GM11168 (cell line): ENCODE data around the gene BCS1L.
"Not testable (repeated sequence)": the region's sequence is repeated elsewhere in the genome, so short reads cannot be mapped to it uniquely, and the experiment has no call there.

Experiments
- in situ Hi-C: fragments of 300-500 bp; cut with MboI; formaldehyde crosslinking; loops from one replicate; pipeline ENCODE4 v1.12.0; 2022; ENCODE audit warnings: low sequenced_read_pairs; ENCODE audit not compliant: unreplicated experiment

The BCS1L gene

GRCh38 chr2:218658671-218659257, 719 bp upstream of the BCS1L start:
- in situ Hi-C loops, result no loop called here

DNA sequence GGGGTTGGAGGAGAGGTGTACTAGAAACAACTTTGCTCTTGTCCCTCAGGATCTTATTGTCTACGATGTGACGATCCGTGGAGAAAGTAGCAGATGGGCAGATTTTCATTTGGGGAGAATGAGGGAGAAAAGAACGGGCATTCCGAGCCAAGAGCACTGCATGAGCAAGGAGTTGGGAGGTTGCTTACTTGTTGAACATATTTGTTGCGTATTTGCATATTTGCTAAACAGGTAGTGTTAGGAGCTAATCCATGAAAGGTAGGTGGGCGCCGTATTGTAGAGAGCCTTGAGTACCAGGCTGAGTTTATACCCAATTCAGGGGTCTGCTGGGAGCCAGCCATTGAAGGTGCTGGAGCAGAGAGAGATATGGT, 490 bp downstream of the BCS1L start:
- in situ Hi-C loops, result loop anchor here (5.0 kb wide), 1 partner anchor 187 kb away; no protein-coding TSS in a partner anchor

- in situ Hi-C loops, result loop anchor here (5.0 kb wide), 1 partner anchor 185 kb away; no protein-coding TSS in a partner anchor
These were observed 2.9 kb downstream of the BCS1L start for GRCh38 chr2:218662377-218662776.

- in situ Hi-C loops, result loop anchor here (5.0 kb wide), 1 partner anchor 184 kb away; no protein-coding TSS in a partner anchor
These were observed 3.3 kb downstream of the BCS1L start for GRCh38 chr2:218662827-218663226.

DNA sequence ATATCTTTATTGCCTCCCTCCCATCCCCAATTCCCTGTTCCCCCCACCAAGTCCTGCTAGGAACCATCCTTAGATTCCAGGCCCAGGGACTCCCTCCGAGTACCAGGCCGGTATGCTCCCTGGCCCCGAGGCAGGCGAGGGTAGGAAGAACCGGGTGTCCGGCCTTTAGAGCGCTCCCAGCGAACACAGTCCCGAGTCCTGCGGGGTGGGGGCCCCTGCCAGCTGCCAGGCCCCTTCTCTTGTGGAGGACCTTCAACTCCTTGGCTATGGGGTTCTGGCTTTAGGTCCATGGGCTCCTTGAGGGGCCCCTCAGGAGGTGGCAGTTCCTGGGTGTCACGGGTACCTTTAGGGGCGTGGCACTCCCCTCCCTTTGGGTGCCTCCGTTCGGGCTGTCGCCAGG, 4.4 kb downstream of the BCS1L start:
- in situ Hi-C loops, result loop anchor here (5.0 kb wide), 1 partner anchor 183 kb away; no protein-coding TSS in a partner anchor

DNA sequence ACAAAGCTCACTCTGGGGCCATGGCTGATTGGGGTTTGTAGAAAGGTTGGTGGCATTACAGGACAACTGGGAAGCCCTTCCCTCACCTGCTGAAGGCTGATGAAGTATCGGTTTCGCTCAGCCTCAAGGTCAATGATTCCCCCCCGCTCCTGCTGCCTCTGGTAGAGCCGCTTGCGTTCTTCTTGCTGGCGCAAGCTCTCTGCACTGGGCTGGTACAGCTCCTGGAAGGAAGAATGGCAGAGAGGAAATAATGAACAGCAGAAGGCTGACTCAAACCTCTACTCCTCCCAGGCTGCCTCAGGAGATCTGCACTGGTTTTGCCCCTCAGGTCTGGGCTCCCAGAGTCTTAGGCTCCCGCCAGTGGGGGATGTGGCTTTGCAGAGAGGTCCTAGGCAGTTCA, 5.2 kb downstream of the BCS1L start:
- in situ Hi-C loops, result loop anchor here (5.0 kb wide), 1 partner anchor 183 kb away; no protein-coding TSS in a partner anchor

DNA sequence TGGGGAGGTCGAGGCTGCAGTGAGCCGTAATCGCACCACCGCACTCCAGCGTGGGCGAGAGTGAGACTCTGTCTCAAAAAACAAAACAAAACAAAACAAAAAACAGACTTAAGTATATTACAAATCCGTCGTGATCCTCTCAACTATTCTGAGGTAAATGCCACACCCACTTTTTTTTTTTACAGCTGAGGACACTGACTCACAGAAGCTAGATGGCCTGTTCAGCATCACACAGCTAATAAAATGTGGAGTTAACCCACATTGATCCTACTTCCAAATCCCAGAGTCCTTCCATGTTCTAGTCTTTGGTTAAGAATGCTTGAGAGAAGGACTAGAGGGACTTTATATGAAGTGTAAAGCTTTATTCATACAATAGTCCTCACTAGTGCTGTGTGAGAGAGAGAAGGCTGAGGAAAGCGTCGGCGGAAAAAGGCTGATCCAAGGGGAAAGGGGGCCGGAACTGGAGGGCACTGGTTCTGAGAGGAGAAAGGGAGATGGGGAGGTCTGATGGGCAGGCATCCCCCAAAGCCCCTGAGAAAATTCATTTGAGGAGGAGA, 11.7 kb downstream of the BCS1L start:
- in situ Hi-C loops, result no loop called here

DNA sequence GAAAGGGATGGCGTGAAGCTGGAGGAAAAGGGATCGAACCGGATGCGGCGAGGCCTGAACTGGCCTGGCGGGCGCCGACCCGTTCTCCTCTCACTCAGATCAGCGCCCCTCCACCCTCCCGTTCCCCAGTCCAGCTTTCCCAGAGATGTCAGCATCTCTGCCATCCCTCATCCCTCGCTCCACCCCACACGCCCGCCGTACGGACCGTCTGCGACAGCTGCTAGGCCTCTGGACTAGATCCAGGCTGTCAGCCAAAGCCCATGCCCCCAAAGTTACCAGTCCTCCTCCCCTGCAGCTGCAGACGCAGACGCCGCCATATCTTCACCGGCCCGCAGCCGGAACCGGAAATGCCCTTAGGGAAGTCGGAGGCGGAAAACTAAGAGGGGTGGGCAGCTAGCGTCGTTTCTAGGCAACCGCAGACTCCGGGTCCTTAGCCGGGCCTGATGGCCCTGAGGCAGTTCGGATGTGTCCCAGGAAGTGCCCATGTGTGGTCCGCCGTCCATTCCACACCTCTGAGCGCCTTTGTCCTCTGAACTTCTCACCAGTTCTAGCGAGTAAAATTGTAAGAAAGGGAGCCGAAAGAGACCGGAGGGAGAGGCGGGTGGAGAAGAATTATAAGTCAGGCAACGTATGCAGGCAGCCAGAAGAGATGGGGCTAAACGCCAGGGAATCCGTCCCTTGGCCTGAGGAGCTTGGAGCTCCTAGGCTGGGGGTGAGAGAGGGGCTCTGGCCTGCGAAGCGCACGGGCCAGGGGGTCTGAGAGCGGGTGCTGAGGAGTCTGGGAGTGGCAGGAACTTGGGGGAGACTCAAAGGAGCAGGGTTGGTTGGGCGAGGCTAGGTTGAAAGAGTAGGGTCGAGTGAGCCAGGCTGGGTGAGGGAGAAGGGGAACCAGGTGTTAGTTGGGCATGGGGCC, 12.4 kb downstream of the BCS1L start, which contains the start of the genes RNF25 and STK36:
TSS of gene RNF25 (minus strand) at position 349 of the 913 bp plus-strand sequence. CDS start at position 317, 32 bp downstream.
TSS of gene STK36 (plus strand) at position 433 of the 913 bp plus-strand sequence. CDS start 744 bp downstream, outside the sequence.
- in situ Hi-C loops, result no loop called here

GRCh38 chr2:218679119-218679518, 19.6 kb downstream of the BCS1L start:
- in situ Hi-C loops, result no loop called here

DNA sequence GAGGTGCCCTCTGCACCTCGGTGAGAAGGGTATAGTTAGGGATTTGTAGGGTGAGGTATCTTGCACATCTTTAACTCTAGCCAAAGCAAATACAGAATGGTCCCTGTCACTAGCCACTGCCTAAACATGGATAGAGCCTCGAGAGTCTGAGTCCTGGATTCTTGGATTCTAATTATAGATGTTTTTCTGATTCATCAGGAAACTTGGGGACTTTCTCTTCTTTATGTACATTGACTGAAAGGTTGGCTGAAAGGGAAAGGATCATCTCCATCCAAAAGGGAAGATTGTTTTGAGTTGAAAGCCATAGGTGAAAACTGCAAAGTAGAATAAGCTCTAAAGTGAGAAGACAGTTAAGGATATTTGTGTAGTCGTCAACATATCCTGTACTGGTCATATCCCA, 20.6 kb downstream of the BCS1L start:
- in situ Hi-C loops, result no loop called here

- in situ Hi-C loops, result not testable (repeated sequence)
These were observed 28.0 kb downstream of the BCS1L start for GRCh38 chr2:218687400-218688060.

DNA sequence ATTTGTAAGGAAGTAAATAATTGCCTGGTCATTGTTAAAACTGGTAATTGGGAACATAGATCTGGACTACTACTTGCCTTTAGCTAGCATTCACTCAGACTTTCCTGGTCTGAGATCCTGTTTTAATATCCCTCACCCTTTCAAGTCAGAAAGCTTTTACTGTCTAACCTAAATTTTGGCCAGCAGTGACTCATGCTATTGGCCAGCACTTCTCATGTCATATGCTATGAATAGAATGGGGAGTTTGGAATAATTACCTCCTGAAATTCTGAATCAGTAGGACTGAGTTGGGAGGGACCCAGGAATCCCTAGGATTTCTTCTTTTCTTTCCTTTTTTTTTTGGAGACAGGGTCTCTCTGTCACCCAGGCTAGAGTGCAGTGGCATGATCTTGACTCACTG, 31.8 kb downstream of the BCS1L start:
- in situ Hi-C loops, result no loop called here

- in situ Hi-C loops, result no loop called here
These were observed 35.1 kb downstream of the BCS1L start for GRCh38 chr2:218694405-218695145.

- in situ Hi-C loops, result no loop called here
These were observed 39.4 kb downstream of the BCS1L start for GRCh38 chr2:218698885-218699284.

DNA sequence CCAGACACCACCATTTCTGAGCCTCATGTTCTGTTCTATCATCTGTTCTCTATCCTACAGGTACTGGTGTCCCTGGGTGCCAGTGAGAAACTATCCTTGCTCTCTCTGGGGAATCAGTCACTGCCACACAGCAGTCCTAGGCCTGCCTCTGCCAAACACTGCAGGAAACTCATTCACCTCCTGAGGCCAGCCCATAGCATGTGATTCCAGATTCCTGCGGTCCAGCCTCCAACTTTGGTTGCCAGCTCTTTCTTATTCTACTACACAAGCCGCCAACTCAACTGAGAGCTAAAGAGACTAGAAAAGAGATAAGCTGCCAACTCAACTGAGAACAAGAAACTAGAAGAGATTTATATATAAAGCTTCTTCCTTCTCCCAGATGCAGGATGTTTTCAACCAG, 42.3 kb downstream of the BCS1L start:
- in situ Hi-C loops, result no loop called here

GRCh38 chr2:218703341-218703740, 43.9 kb downstream of the BCS1L start:
- in situ Hi-C loops, result no loop called here

- in situ Hi-C loops, result no loop called here
These were observed 48.6 kb downstream of the BCS1L start for GRCh38 chr2:218708086-218708485.

- in situ Hi-C loops, result no loop called here
These were observed 50.4 kb downstream of the BCS1L start for GRCh38 chr2:218709908-218710307.

- in situ Hi-C loops, result no loop called here
These were observed 50.8 kb downstream of the BCS1L start for GRCh38 chr2:218710334-218710686.
